Stimulated activated CD8-positive, alpha-beta memory T cell treated with anti-CD3 and anti-CD28 coated beads, Interleukin-12 subunit alpha, Interleukin-12 subunit beta, amount 100 ng/mL, for 1 hour (primary cell): ENCODE results near the gene PHF23.

ENCODE experiments used
- DNase-seq: peaks from one replicate; pipeline ENCODE4 v3.0.0-alpha.2; 2020; ENCODE audit warnings: low read depth

The PHF23 gene

GRCh38 chr17:7239091-7240027, at the start of gene PHF23:
Gene PHF23 (minus strand): TSS chr17:7239457. CDS start chr17:7239279, 178 bp downstream.
- DNase-seq = peak; percentile 95

GRCh38 chr17:7285679-7286078, 46.4 kb upstream of the PHF23 start:
- DNase-seq = no peak

GRCh38 chr17:7284911-7285310, 45.7 kb upstream of the PHF23 start:
- no peak for DNase-seq

GRCh38 chr17:7283471-7284216, 44.4 kb upstream of the PHF23 start:
- DNase-seq = no peak

- no peak for DNase-seq
Measured at GRCh38 chr17:7282752-7283321, 43.6 kb upstream of the PHF23 start.

- DNase-seq = no peak
Measured at GRCh38 chr17:7281953-7282751, 42.9 kb upstream of the PHF23 start.

GRCh38 chr17:7281074-7281952, 42.1 kb upstream of the PHF23 start, which contains the start of gene SLC2A4:
Gene SLC2A4 (plus strand): TSS chr17:7281718. CDS start chr17:7281935, 217 bp downstream.
- DNase-seq = peak; percentile 58

GRCh38 chr17:7280519-7281073, 41.3 kb upstream of the PHF23 start:
- DNase-seq = peak; percentile 75

- DNase-seq = no peak
Measured at GRCh38 chr17:7279448-7279847, 40.2 kb upstream of the PHF23 start.

- no peak for DNase-seq
Measured at GRCh38 chr17:7266784-7267183, 27.5 kb upstream of the PHF23 start.

GRCh38 chr17:7263801-7264078, 24.5 kb upstream of the PHF23 start:
- no peak for DNase-seq

GRCh38 chr17:7262935-7263800, 23.9 kb upstream of the PHF23 start:
- no peak for DNase-seq

- no peak for DNase-seq
Measured at GRCh38 chr17:7262192-7262934, 23.1 kb upstream of the PHF23 start, which contains the start of gene CLDN7. Gene CLDN7 (minus strand): TSS chr17:7262478. CDS start chr17:7262043, 435 bp downstream.

- no peak for DNase-seq
Measured at GRCh38 chr17:7261379-7262191, 22.3 kb upstream of the PHF23 start.

GRCh38 chr17:7260651-7261378, 21.6 kb upstream of the PHF23 start:
- no peak for DNase-seq

GRCh38 chr17:7260151-7260550, 20.9 kb upstream of the PHF23 start:
- no peak for DNase-seq

- DNase-seq = no peak
Measured at GRCh38 chr17:7259555-7259889, 20.3 kb upstream of the PHF23 start.
